ENCODE results near the gene SDHC.

SDHC gene

DNA sequence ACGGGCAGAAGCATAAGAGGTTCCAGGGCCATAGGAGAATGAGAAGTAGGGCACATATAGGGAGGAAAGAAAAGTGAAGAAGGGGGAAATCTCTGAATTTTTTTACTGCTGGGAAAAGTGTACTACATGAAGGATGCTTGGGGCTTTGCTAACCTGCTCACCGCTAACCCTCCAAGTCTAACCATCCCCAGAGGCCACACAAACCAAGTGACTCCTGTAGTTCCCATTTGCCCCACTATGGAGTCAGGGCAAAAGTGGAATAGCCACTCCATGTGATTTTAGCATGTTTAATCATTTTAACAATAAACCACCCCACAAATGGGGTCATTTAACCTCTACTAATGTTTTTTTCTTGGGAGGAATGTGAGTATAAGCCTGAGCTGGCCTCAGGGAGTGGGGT is 29.1 kb upstream of the SDHC start:
- H3K27me3 ChIP-seq (ENCODE audit: insufficient read depth, low read depth): no peaks in the 10 kb centered on the region; the same call in 1 of the 2 replicates
- H3K79me2 ChIP-seq (ENCODE audit: insufficient read depth, low read depth): no peaks in the 10 kb centered on the region
- no peaks in the 10 kb centered on the region for H3K36me3 ChIP-seq (ENCODE audit: insufficient read depth)
- no peak overlapping the region for H3K4me3 ChIP-seq (IDR thresholded peaks at IDR 0.05; ENCODE audit: insufficient read depth, low read depth, low read length)
- H3K27ac ChIP-seq: no peak overlapping the region
- no peak overlapping the region for H2AFZ ChIP-seq (ENCODE audit: low read depth)
- no peak overlapping the region for H3K9ac ChIP-seq
- TF ChIP-seq CTCF (conservative IDR thresholded peaks at IDR 0.05; ENCODE audit: low read depth, low read length): no peak
- no peaks in the 10 kb centered on the region for H3K4me1 ChIP-seq (ENCODE audit: low read depth, poor library complexity, severe bottlenecking)
- H3K4me2 ChIP-seq: no peak overlapping the region
- H4K20me1 ChIP-seq (ENCODE audit: insufficient read depth): no peaks in the 10 kb centered on the region

- Histone ChIP-seq H3K4me2 (no peak overlapping the region), H4K20me1 (ENCODE audit: insufficient read depth) (no peaks in the 10 kb centered on the region), H3K79me2 (ENCODE audit: insufficient read depth, low read depth) (no peaks in the 10 kb centered on the region), H3K4me3 (IDR thresholded peaks at IDR 0.05; ENCODE audit: insufficient read depth, low read depth, low read length) (no peak overlapping the region), H3K36me3 (ENCODE audit: insufficient read depth) (no peaks in the 10 kb centered on the region), H3K9ac (no peak overlapping the region), H3K27me3 (ENCODE audit: insufficient read depth, low read depth) (no peaks in the 10 kb centered on the region; the same call in 1 of the 2 replicates), H3K4me1 (ENCODE audit: low read depth, poor library complexity, severe bottlenecking) (no peaks in the 10 kb centered on the region), H3K27ac (no peak overlapping the region), H2AFZ (ENCODE audit: low read depth) (no peak overlapping the region)
- no peak for TF ChIP-seq CTCF (conservative IDR thresholded peaks at IDR 0.05; ENCODE audit: low read depth, low read length)
Measured at GRCh38 chr1:161285521-161285920, 28.7 kb upstream of the SDHC start.

DNA sequence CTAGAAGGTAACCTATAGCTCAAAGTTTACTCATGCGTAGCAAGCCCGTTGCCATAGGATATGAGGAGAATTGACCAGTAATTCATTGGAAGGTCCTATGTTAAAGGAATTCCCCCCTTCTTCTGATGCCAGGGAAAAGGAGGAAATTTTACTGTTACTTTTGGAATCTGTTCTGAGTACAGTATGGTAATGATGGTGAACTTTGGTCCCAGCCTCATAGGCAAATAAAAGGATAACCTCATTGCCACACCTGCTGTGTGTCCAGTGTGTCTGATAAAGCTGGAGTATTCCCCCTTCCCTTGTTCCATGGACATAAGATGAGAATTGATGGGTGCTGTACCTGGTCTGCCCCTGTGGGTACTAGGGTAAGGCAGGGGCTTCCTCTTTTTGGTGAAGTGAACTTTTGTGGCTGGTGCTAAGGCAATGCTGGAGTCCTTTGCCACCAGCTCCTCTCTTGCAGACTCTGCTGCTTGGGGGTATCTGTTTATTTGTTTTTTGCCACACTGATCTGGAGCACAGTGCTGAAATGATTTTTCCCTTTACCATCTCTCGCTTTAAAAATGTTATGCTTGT is 26.6 kb upstream of the SDHC start:
- no peaks in the 10 kb centered on the region for H3K79me2 ChIP-seq (ENCODE audit: insufficient read depth, low read depth)
- H3K9ac ChIP-seq: no peak overlapping the region
- H3K4me1 ChIP-seq (ENCODE audit: low read depth, poor library complexity, severe bottlenecking): no peaks in the 10 kb centered on the region
- no peak overlapping the region for H3K27ac ChIP-seq
- no peaks in the 10 kb centered on the region for H3K36me3 ChIP-seq (ENCODE audit: insufficient read depth)
- H3K4me2 ChIP-seq: no peak overlapping the region
- H4K20me1 ChIP-seq (ENCODE audit: insufficient read depth): no peaks in the 10 kb centered on the region
- H3K27me3 ChIP-seq (ENCODE audit: insufficient read depth, low read depth): no peaks in the 10 kb centered on the region; the same call in 1 of the 2 replicates
- no peak for TF ChIP-seq CTCF (conservative IDR thresholded peaks at IDR 0.05; ENCODE audit: low read depth, low read length)
- H3K4me3 ChIP-seq (IDR thresholded peaks at IDR 0.05; ENCODE audit: insufficient read depth, low read depth, low read length): no peak overlapping the region
- no peak overlapping the region for H2AFZ ChIP-seq (ENCODE audit: low read depth)

- H3K4me2 ChIP-seq: no peak overlapping the region
- no peaks in the 10 kb centered on the region for H3K79me2 ChIP-seq (ENCODE audit: insufficient read depth, low read depth)
- no peaks in the 10 kb centered on the region for H4K20me1 ChIP-seq (ENCODE audit: insufficient read depth)
- H3K36me3 ChIP-seq (ENCODE audit: insufficient read depth): no peaks in the 10 kb centered on the region
- TF ChIP-seq CTCF (conservative IDR thresholded peaks at IDR 0.05; ENCODE audit: low read depth, low read length): no peak
- H3K9ac ChIP-seq: no peak overlapping the region
- H2AFZ ChIP-seq (ENCODE audit: low read depth): no peak overlapping the region
- H3K27me3 ChIP-seq (ENCODE audit: insufficient read depth, low read depth): no peaks in the 10 kb centered on the region
- no peaks in the 10 kb centered on the region for H3K4me1 ChIP-seq (ENCODE audit: low read depth, poor library complexity, severe bottlenecking)
- no peak overlapping the region for H3K4me3 ChIP-seq (IDR thresholded peaks at IDR 0.05; ENCODE audit: insufficient read depth, low read depth, low read length)
- H3K27ac ChIP-seq: no peak overlapping the region
Measured at GRCh38 chr1:161290779-161291178, 23.4 kb upstream of the SDHC start.

All from KMS-11 (cell line).